GDM1 (cell line): ENCODE data around the gene TIMM22.
"Not testable (repeated sequence)": the region's sequence is repeated elsewhere in the genome, so short reads cannot be mapped to it uniquely, and the experiment has no call there.

ENCODE experiments used
- DNase-seq: peaks from one replicate; lab custom pipeline; 2025; lab: John Stamatoyannopoulos, UW

Gene TIMM22

GRCh38 chr17:1039511-1040215, 42.7 kb downstream of the TIMM22 start:
- DNase-seq = no peak

DNA sequence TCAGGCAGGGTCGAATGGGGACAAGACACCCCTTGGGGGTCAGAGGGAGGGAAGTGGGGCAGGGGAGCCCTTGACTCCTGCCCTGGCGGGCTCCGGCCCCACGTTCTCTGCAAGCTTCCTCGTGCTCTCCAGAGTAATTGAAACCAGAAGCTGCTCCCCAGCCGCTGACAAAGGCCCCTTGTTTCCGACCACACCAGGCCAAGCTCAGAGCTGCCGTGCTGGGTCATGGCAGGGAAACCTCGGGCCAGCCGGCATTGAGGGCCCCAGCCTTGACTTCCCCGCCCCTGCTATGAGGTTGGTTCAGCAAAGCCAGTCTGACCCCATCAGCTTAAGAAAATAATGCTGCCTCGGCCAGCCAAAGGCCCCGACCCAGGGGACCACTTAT, 43.3 kb downstream of the TIMM22 start:
- no peak for DNase-seq

DNA sequence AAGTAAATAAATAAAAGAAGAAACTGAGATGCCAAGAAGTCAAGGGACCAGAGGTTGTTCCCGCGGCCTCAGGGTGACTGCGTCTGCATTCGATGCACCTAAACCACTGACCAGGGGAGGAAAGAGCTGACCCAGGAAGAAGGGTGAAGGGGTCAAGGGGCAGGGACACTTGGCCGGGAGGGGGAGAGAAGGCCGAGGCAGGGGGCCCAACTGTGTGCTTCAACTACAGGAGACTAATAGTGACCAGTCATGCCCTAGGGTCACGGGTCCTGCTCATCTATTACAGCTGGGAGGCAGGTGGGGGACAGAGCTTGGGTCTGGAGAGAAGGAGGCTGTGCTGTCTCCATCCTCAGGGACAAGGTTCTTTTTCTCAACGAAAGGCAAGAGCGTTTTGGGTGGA, 44.8 kb downstream of the TIMM22 start:
- DNase-seq = no peak

- DNase-seq = no peak
These were observed 45.6 kb downstream of the TIMM22 start for GRCh38 chr17:1042486-1042885.

GRCh38 chr17:1043601-1044251, 46.8 kb downstream of the TIMM22 start:
- DNase-seq = no peak

DNA sequence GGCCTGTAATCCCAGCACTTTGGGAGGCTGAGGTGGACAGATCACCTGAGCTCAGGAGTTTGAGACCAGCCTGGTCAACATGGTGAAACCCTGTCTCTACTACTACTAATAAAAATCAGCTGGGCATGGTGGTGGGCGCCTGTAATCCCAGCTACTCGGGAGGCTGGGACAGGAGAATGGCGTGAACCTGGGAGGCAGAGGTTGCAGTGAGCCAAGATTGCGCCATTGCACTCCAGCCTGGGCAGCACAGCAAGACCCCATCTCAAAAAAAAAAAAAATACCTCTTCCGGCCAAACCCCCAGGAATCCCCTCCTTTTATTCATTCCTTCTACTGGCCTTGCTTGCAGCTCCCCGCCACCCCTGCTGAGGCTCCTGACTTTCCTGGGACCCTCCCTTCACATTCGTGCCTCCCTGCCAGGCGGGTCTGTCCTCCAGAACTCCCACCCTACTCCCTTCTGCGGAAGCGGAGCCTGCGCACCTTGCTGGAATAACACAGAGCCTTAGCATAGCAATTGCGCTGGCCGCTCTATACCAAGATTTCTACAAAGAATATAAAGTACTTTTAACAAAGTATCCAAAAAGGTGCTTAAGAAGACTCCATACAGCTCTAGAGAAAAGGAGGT, 47.6 kb downstream of the TIMM22 start:
- not testable (repeated sequence) for DNase-seq

GRCh38 chr17:1045456-1045855, 48.5 kb downstream of the TIMM22 start:
- DNase-seq = no peak

DNA sequence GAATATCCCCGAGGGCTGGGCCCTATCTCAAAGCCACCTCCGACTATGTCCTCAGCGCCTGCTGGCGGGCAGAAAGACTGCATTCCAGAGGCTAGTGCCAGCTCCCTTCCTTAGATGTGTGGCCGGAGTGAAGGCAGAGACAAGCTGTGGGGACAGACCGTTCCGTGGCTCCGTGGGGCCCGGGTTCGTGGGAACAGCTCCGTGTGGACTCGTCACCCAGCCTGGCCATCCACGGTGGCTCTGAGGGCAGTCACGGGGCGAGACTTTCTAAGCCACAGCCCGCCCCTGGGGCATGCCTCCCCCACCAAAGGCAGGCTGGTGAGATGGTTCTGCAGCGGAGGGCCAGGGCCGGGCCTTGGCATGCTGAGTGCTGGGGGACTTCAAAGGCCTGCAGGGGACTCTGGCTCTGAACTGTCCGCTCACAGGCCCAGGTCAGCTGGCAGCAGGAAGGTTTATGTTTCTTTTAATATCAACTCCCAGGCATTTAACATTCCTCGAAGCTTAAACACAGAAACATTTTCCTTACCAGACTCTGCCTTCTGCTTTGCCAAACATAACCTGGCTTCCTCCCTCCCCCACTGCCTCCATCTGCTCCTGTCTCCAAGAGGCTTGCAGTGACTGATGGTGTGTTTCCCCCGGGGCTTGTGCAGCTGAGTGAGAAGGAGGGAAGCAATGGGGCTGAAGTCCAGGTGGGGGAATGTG, 50.4 kb downstream of the TIMM22 start:
- no peak for DNase-seq

GRCh38 chr17:1047879-1048470, 51.0 kb downstream of the TIMM22 start:
- no peak for DNase-seq

DNA sequence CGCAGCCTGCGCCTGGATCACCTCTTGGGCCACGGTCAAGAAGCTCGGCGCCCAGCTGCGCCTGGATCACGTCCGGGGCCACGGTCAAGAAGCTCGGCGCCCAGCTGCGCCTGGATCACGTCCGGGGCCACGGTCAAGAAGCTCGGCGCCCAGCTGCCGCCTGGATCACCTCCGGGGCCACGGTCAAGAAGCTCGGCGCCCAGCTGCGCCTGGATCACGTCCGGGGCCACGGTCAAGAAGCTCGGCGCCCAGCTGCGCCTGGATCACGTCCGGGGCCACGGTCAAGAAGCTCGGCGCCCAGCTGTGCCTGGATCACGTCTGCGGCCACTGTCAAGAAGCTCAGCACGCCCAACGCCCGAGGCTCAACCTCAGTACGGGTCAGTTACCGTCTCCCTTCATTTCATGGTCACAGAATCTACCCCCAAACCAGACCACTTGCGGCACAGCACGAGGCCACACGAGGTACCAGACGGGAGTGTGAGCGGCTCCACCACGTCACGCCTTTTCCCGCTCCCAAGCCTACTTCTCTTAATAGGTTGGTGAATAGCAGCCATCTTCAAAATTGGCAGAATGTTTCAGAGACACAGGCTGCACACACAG, 51.7 kb downstream of the TIMM22 start:
- not testable (repeated sequence) for DNase-seq

- DNase-seq = no peak
These were observed 52.7 kb downstream of the TIMM22 start for GRCh38 chr17:1049446-1050225.

DNA sequence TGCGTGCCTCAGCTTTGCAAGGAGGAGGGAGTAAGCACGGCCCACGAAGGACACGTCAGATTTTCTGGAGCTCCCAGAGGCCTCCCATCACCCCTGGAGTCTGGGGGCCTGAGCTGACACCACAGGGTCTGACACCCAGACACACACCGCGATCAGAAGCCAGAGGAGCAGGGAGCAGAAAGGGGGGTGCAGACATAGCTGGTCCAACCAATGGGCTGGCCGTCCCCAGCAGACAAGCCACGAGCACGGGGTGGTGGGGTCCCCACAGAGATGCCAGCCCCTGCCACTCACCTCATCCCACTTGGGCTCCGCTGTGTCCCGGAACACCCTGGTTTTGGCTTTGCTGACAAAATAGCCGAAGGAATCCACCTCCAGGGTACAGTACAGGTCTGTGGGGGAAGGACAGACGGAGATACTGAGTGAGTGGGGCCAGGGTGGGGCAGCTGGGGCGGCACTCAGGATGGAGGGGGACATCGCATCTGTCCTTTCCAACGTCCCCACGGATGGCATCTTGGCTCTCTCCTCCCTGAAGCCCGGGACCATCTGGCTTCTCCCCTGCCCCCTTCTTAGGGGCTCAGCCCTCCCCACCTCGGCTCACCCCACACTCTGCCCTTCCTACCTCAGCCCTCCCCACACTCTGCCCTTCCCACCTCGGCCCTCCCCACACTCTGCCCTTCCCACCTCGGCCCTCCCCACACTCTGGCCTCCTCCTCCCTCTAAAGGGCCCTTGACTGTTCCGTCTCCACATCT, 53.5 kb downstream of the TIMM22 start:
- DNase-seq = no peak

GRCh38 chr17:1050996-1051925, 54.3 kb downstream of the TIMM22 start:
- DNase-seq = no peak
